PFSK-1 (cell line): Measurements from ENCODE around the gene LRRC4C.

ENCODE experiments used
- POLR2AphosphoS5 ChIP-seq: IDR thresholded peaks from 2 replicates; pipeline ENCODE4 v1.6.1; 2012; ENCODE audit warnings: low read depth, mild to moderate bottlenecking, control low read depth, low read length, moderate library complexity
- SIN3A ChIP-seq: IDR thresholded peaks from 2 replicates; pipeline ENCODE4 v1.6.1; 2012; ENCODE audit warnings: mild to moderate bottlenecking, low read length, moderate library complexity, borderline replicate concordance; ENCODE audit not compliant: insufficient read depth

GRCh38 chr11:40315122-40315521 lies 1144.3 kb downstream of the LRRC4C start:
- TF ChIP-seq POLR2AphosphoS5 (no peak), SIN3A (no peak)
